ENCODE data around the gene CCR7. TPM values are rescaled to one million over a fixed set of nuclear protein-coding genes. Genes with fewer than 3 reads are reported as not detected.

Gene CCR7
- total and polyA plus RNA-seq, 2 of the 4 experiments (the other 2 are of a cell fraction), result 0.14 to 0.36 TPM

- H2BK5ac ChIP-seq (ENCODE audit: low read depth, low read length, poor library complexity, severe bottlenecking), result no peak overlapping the region
- TF ChIP-seq MXI1 (IDR thresholded peaks at IDR 0.05; ENCODE audit: borderline replicate concordance, low read depth, low read length) (no peak), MAFK (IDR thresholded peaks at IDR 0.05; ENCODE audit: low read depth, low read length) (no peak), NFE2L2 (IDR thresholded peaks at IDR 0.05; ENCODE audit: low read depth, low read length) (no peak), POLR2A (IDR thresholded peaks at IDR 0.05; ENCODE audit: low read depth, low read length) (no peak), BHLHE40 (IDR thresholded peaks at IDR 0.05; ENCODE audit: low read depth, low read length) (no peak), RAD21 (IDR thresholded peaks at IDR 0.05; ENCODE audit: low read length) (no peak), FOS (IDR thresholded peaks at IDR 0.05; ENCODE audit: low read depth, low read length) (no peak), SMC3 (IDR thresholded peaks at IDR 0.05; ENCODE audit: low read depth, low read length) (no peak), MAZ (IDR thresholded peaks at IDR 0.05; ENCODE audit: borderline replicate concordance, low read depth, low read length) (no peak), CEBPB (IDR thresholded peaks at IDR 0.05; ENCODE audit: low read depth, low read length) (no peak), CTCF (conservative IDR thresholded peaks at IDR 0.05; ENCODE audit: low read depth, low read length) (no peak), USF2 (IDR thresholded peaks at IDR 0.05; ENCODE audit: low read depth, low read length) (no peak), RCOR1 (IDR thresholded peaks at IDR 0.05; ENCODE audit: insufficient replicate concordance, low read length) (no peak), CHD1 (IDR thresholded peaks at IDR 0.05; ENCODE audit: low read depth, low read length) (no peak), RFX5 (IDR thresholded peaks at IDR 0.05; ENCODE audit: low read depth, low read length) (no peak), ELK1 (IDR thresholded peaks at IDR 0.05; ENCODE audit: borderline replicate concordance, low read depth, low read length) (no peak)
- no peak overlapping the region for H3K4me2 ChIP-seq (ENCODE audit: low read depth, low read length)
- no peak overlapping the region for H3K23ac ChIP-seq (ENCODE audit: low read depth, low read length)
- no peak overlapping the region for H2AK9ac ChIP-seq (replicated peaks; ENCODE audit: low read depth, low read length, poor library complexity)
- H4K5ac ChIP-seq (ENCODE audit: low read depth, low read length), result no peak overlapping the region
- no peak overlapping the region for H3K18ac ChIP-seq (ENCODE audit: low read depth, low read length)
- H3K4me1 ChIP-seq (ENCODE audit: control insufficient read depth, insufficient read depth, low read length), result no peaks in the 10 kb centered on the region; the same call in 1 of the 2 replicates
- no peak overlapping the region for H3K56ac ChIP-seq (ENCODE audit: extremely low read depth, insufficient read depth, low read length)
- no peak overlapping the region for H2AFZ ChIP-seq (replicated peaks; ENCODE audit: low read length, poor library complexity)
- ChIA-PET CTCF (interaction anchor here (0.6 kb wide), 2 partner anchors 199 to 630 kb away, joined by 3 read pairs; no protein-coding TSS in a partner anchor), POLR2A (ENCODE audit: unreplicated experiment) (no interaction called here)
- intact Hi-C loops (cut with micrococcal nuclease) (no loop called here), in situ Hi-C loops (cut with MboI; ENCODE audit: low sequenced_read_pairs) (no loop called here), dilution Hi-C loops (cut with HindIII; ENCODE audit: low sequenced_read_pairs, unreplicated experiment) (no loop called here)
- H2BK120ac ChIP-seq (ENCODE audit: low read depth, low read length), result no peak overlapping the region
- H4K20me1 ChIP-seq (ENCODE audit: insufficient read depth, low read length), result no peaks in the 10 kb centered on the region
- H3K4ac ChIP-seq (ENCODE audit: low read depth, low read length), result no peak overlapping the region
- H3K27me3 ChIP-seq (ENCODE audit: control insufficient read depth, insufficient read depth, low read length), result peaks cover 57% of the 10 kb centered on the region
- H3K9ac ChIP-seq (ENCODE audit: low read depth, low read length), result no peak overlapping the region
- no peaks in the 10 kb centered on the region for H3K9me1 ChIP-seq (ENCODE audit: insufficient read depth, low read length)
- no peak overlapping the region for H2BK20ac ChIP-seq (ENCODE audit: low read depth, low read length)
- no peak overlapping the region for H3K14ac ChIP-seq (replicated peaks; ENCODE audit: low read depth, low read length)
- H4K8ac ChIP-seq (ENCODE audit: low read depth in 2 of 2, low read length in 2 of 2), result no peak overlapping the region
- no peak overlapping the region for H2AK5ac ChIP-seq (ENCODE audit: low read depth, low read length)
- BruUV-seq (replicated peaks), result no TSS peak
- no peak for ATAC-seq (ENCODE audit: low read depth)
- H3K79me1 ChIP-seq (ENCODE audit: low read depth in 1 of 2, low read length in 2 of 2), result no peaks in the 10 kb centered on the region
- H3K27ac ChIP-seq (ENCODE audit: insufficient read depth, low read length), result no peak overlapping the region
- H2BK15ac ChIP-seq (ENCODE audit: low read depth, low read length), result no peak overlapping the region
- 80% methylated on average over 1 of the region's 2 CpGs; no CpG with 5 or more reads in 1 of the 2 experiments for WGBS, 2 experiments (ENCODE audit: extremely low coverage in 2 of 2, insufficient read length in 1 of 2)
- H3K9me3 ChIP-seq (ENCODE audit: control insufficient read depth, insufficient read depth, low read length), result no peaks in the 10 kb centered on the region
- no peak overlapping the region for H4K91ac ChIP-seq (ENCODE audit: insufficient read depth, low read depth, low read length)
- DNase-seq, result no peak
- no peaks in the 10 kb centered on the region for H3K36me3 ChIP-seq (ENCODE audit: control insufficient read depth, insufficient read depth, low read length)
- H3K4me3 ChIP-seq (ENCODE audit: insufficient read depth, low read depth, low read length), result no peak overlapping the region
Observed at GRCh38 chr17:40610359-40610758, 45.1 kb upstream of the CCR7 start.

Measured in IMR-90 (cell line).